HG03520 (cell line): Measurements from ENCODE around the gene TGFBRAP1.
"Not testable (repeated sequence)": the region's sequence is repeated elsewhere in the genome, so short reads cannot be mapped to it uniquely, and the experiment has no call there.

Experiments used
- ATAC-seq: cut with Tn5 transposase; IDR thresholded peaks from one replicate; pipeline ENCODE4 v1.9.1; 2021; ENCODE audit warnings: mild to moderate bottlenecking, moderate library complexity; ENCODE audit not compliant: unreplicated experiment

TGFBRAP1 gene

GRCh38 chr2:105279126-105279525 is 50.4 kb downstream of the TGFBRAP1 start:
- ATAC-seq: no peak

GRCh38 chr2:105278654-105279053 is 50.9 kb downstream of the TGFBRAP1 start:
- no peak for ATAC-seq

- ATAC-seq: no peak
These were observed 55.5 kb downstream of the TGFBRAP1 start for GRCh38 chr2:105274046-105274445.

GRCh38 chr2:105272176-105272575 is 57.4 kb downstream of the TGFBRAP1 start:
- no peak for ATAC-seq

GRCh38 chr2:105271393-105272045 is 58.0 kb downstream of the TGFBRAP1 start:
- no peak for ATAC-seq

GRCh38 chr2:105269426-105269825 is 60.1 kb downstream of the TGFBRAP1 start:
- ATAC-seq: no peak

GRCh38 chr2:105262651-105263091 is 66.9 kb downstream of the TGFBRAP1 start:
- ATAC-seq: no peak

GRCh38 chr2:105261061-105261460 is 68.5 kb downstream of the TGFBRAP1 start:
- no peak for ATAC-seq

GRCh38 chr2:105258835-105259350 is 70.6 kb downstream of the TGFBRAP1 start:
- ATAC-seq: no peak

- no peak for ATAC-seq
These were observed 71.6 kb downstream of the TGFBRAP1 start for GRCh38 chr2:105257981-105258380.

GRCh38 chr2:105256431-105257047 is 73.0 kb downstream of the TGFBRAP1 start:
- no peak for ATAC-seq

- ATAC-seq: no peak
These were observed 73.6 kb downstream of the TGFBRAP1 start for GRCh38 chr2:105255979-105256378.

GRCh38 chr2:105254531-105255210 is 74.9 kb downstream of the TGFBRAP1 start:
- ATAC-seq: no peak

- ATAC-seq: no peak
These were observed 77.3 kb downstream of the TGFBRAP1 start for GRCh38 chr2:105252271-105252670.

GRCh38 chr2:105251016-105251648 is 78.4 kb downstream of the TGFBRAP1 start:
- not testable (repeated sequence) for ATAC-seq

- ATAC-seq: no peak
These were observed 79.6 kb downstream of the TGFBRAP1 start for GRCh38 chr2:105249891-105250290.

GRCh38 chr2:105249181-105249580 is 80.4 kb downstream of the TGFBRAP1 start:
- ATAC-seq: no peak

- ATAC-seq: no peak
These were observed 81.0 kb downstream of the TGFBRAP1 start for GRCh38 chr2:105248316-105249070.

- no peak for ATAC-seq
These were observed 85.1 kb downstream of the TGFBRAP1 start for GRCh38 chr2:105244451-105244850.

GRCh38 chr2:105243961-105244360 is 85.6 kb downstream of the TGFBRAP1 start:
- ATAC-seq: no peak
